Activated naive CD8-positive, alpha-beta T cell treated with anti-CD3 and anti-CD28 coated beads, Interleukin-2, amount 50 U/mL, for 24 hours (primary cell): ENCODE data around the gene DDX60.
A peak's percentile ranks its signal among the peaks of the same experiment; 100 is the strongest.
"Not testable (repeated sequence)": the region's sequence is repeated elsewhere in the genome, so short reads cannot be mapped to it uniquely, and the experiment has no call there.

ENCODE experiments used
- ATAC-seq: fragments of 150-1000 bp; cut with Tn5 transposase; one replicate; pipeline ENCODE4 v1.10.0; 2021
- DNase-seq: peaks from one replicate; pipeline ENCODE4 v3.0.0; 2021
- H3K27ac Mint-ChIP-seq: one replicate; pipeline ENCODE4 v1.8.0; 2021; ENCODE audit warnings: mild to moderate bottlenecking, mixed read lengths
- H3K27me3 Mint-ChIP-seq: one replicate; pipeline ENCODE4 v1.8.0; 2021; ENCODE audit warnings: mixed read lengths
- H3K36me3 Mint-ChIP-seq: one replicate; pipeline ENCODE4 v1.8.0; 2021; ENCODE audit warnings: low read depth, mixed read lengths
- H3K4me1 Mint-ChIP-seq: one replicate; pipeline ENCODE4 v1.8.0; 2021; ENCODE audit warnings: mixed read lengths
- H3K4me3 Mint-ChIP-seq: one replicate; pipeline ENCODE4 v1.8.0; 2021; ENCODE audit warnings: mild to moderate bottlenecking, moderate library complexity, mixed read lengths
- H3K9me3 Mint-ChIP-seq: one replicate; pipeline ENCODE4 v1.8.0; 2021; ENCODE audit warnings: mixed read lengths

The DDX60 gene

DNA sequence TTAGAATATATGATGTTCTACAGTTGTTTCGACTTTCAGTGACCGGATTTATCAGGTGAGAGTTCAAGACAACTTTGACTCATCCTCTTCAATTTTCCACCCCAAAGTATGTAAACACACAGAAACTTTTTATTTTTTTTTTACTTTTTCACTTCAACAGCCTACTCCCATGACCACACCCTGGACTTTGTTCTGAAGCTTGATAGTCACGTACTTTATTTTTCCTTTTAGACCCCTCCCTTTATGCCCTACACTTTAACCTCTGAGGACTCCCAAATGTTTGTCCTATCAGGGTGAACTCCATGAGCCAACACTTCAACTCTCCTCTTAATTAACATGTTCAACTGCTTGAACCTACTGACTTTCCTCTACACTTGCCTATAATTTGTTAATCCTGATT, 2.5 kb upstream of the DDX60 start:
- Mint-ChIP-seq H3K4me1 (peaks cover 29% of the 10 kb centered on the region), H3K9me3 (no peaks in the 10 kb centered on the region), H3K36me3 (no peaks in the 10 kb centered on the region), H3K4me3 (no peak overlapping the region), H3K27me3 (no peaks in the 10 kb centered on the region), H3K27ac (no peak overlapping the region)
- no peak for DNase-seq
- ATAC-seq = no peak

DNA sequence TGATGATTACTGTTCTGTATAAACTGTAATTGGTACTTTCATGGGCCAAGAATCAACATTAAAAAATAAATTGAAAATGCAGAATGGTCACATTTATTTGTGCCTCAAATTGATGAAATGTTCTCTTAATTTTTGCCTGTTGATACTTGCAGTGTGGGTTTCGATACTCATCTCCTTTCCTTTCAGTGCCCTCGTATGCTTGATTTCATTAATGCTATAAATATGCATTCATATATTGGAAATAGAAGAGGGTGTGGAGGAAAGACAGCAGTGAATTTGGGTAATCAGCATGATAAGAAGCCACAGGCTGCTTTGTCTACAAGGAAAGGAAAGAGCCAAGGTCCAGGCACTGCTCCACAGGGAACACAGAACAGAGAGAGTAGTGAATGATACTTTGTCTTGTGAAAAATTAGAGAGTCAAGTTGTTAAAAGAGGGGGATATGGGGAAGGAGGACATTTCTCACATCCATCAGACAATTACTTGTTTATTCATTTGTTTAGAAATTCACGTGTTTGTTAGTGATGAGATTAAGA, 1.0 kb upstream of the DDX60 start:
- Mint-ChIP-seq H3K4me3 (peak overlapping the region; percentile 88), H3K27me3 (no peaks in the 10 kb centered on the region), H3K9me3 (no peaks in the 10 kb centered on the region), H3K36me3 (no peaks in the 10 kb centered on the region), H3K27ac (peak overlapping the region; percentile 90), H3K4me1 (peaks cover 30% of the 10 kb centered on the region)
- DNase-seq (no peak), ATAC-seq (no peak)

DNA sequence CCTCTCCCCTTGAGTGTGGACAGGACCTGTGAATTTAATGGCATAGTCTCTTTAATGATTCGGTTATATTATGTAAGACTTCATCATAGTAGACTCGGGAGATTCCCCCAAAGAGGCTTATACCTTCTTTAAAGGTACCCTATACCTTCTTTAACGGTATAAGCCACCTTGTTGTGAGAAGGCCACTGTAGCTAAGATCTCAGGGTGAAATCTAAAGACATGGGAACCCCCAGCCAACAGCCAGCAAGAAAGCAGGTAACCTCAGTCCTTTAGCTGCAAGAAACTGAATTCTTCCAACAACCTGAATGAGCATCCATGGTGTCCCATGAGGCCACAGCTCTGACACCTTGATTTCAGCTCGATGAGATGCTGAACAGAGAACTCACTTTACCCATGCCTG, 931 bp downstream of the DDX60 start:
- no peak for ATAC-seq
- Mint-ChIP-seq H3K9me3 (no peaks in the 10 kb centered on the region), H3K27me3 (no peaks in the 10 kb centered on the region), H3K4me3 (peak overlapping the region; percentile 88), H3K36me3 (no peaks in the 10 kb centered on the region), H3K4me1 (peaks cover 36% of the 10 kb centered on the region), H3K27ac (peak overlapping the region; percentile 90)
- no peak for DNase-seq

DNA sequence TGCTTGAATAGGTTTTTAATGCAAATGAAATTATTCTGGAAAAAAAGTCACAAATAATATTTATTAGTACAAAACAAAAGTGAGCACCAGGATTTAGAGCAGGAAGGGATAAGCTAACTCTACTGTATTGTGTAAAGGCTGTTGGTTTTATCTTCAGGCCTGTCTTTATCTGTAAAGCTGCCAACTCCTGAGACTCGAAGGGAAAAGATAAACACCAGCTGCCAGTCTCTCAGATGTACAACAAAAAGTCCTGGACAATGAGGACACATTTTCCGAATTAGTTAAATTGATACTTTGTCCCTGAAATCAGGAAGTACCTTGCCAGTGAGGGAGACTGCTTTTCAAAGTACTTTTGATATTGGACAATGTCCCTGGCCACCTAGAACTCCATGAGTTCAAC, 8.8 kb downstream of the DDX60 start:
- Mint-ChIP-seq H3K9me3 (no peaks in the 10 kb centered on the region), H3K27me3 (no peaks in the 10 kb centered on the region), H3K27ac (no peak overlapping the region), H3K4me1 (peaks cover 19% of the 10 kb centered on the region), H3K36me3 (peaks cover 16% of the 10 kb centered on the region), H3K4me3 (no peak overlapping the region)
- ATAC-seq (no peak), DNase-seq (no peak)

DNA sequence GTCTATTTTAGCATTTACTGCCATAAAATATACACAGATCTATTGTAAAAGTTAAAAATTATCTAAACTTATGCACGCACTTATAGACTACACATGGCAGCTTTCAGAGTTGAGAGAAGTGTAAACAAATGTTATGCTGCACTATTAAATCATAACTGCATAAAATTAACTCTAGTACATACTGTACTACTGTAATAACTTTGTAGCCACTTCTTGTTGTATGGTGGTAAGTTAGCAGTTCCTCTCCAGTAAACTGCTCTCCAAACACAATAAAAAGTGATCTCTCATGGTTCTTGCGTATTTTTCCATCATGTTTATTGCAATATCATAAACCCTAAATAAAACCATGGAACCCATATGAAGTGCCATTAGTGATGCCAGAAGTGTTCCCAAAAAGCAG, 9.6 kb downstream of the DDX60 start:
- no peaks in the 10 kb centered on the region for H3K9me3 Mint-ChIP-seq
- no peaks in the 10 kb centered on the region for H3K27me3 Mint-ChIP-seq
- H3K27ac Mint-ChIP-seq = no peak overlapping the region
- DNase-seq (no peak), ATAC-seq (no peak)
- H3K4me1 Mint-ChIP-seq = peaks cover 18% of the 10 kb centered on the region
- H3K4me3 Mint-ChIP-seq = no peak overlapping the region
- peaks cover 19% of the 10 kb centered on the region for H3K36me3 Mint-ChIP-seq

- no peak for DNase-seq
- peak overlapping the region; percentile 45 for H3K4me3 Mint-ChIP-seq
- H3K27me3 Mint-ChIP-seq = no peaks in the 10 kb centered on the region
- H3K9me3 Mint-ChIP-seq = no peaks in the 10 kb centered on the region
- no peak for ATAC-seq
- H3K27ac Mint-ChIP-seq = peak overlapping the region; percentile 53
- H3K36me3 Mint-ChIP-seq = peaks cover 21% of the 10 kb centered on the region
- peaks cover 10% of the 10 kb centered on the region for H3K4me1 Mint-ChIP-seq
These were observed 12.1 kb downstream of the DDX60 start for GRCh38 chr4:168306476-168306875.

DNA sequence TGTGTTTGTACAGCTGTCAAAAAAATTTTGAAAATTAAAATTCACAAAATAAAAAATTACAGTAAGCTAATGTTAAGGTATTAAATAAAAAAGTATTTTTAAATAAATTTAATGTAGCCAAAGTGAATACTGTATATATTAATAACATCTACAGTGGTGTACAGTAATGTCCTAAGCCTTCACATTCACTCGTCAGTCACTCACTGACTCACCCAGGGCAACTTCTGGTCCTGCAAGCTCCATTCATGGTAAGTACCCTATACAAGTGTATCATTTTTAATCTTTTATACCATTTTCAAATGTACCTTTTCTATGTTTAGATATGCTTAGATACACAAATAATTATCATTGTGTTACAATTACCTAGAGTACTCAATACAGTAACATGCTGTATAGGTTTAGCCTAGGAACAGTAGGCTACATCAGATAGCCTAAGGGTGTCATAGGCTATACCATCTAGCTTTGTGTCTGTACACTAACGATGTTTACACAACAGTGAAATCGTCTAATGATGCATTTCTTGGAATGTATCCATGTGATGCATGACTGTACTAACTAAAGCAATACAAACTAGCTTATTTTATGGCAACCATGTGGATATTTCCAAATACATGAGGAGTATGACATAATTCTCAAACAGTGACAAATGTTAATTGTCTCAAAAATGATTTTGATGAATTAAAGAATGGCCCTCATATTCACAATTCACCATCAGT, 13.7 kb downstream of the DDX60 start:
- H3K27me3 Mint-ChIP-seq = no peaks in the 10 kb centered on the region
- peaks cover 14% of the 10 kb centered on the region for H3K4me1 Mint-ChIP-seq
- H3K9me3 Mint-ChIP-seq = no peaks in the 10 kb centered on the region
- peaks cover 21% of the 10 kb centered on the region for H3K36me3 Mint-ChIP-seq
- no peak overlapping the region for H3K4me3 Mint-ChIP-seq
- H3K27ac Mint-ChIP-seq = no peak overlapping the region
- ATAC-seq = no peak
- DNase-seq = no peak

GRCh38 chr4:168303430-168303829, 15.1 kb downstream of the DDX60 start:
- H3K27ac Mint-ChIP-seq, ATAC-seq, H3K9me3 Mint-ChIP-seq, H3K4me3 Mint-ChIP-seq, H3K27me3 Mint-ChIP-seq, DNase-seq: not testable (repeated sequence)
- peaks cover 15% of the 10 kb centered on the region for H3K4me1 Mint-ChIP-seq
- H3K36me3 Mint-ChIP-seq = peaks cover 22% of the 10 kb centered on the region

- H3K36me3 Mint-ChIP-seq = peaks cover 15% of the 10 kb centered on the region
- no peak for ATAC-seq
- H3K27ac Mint-ChIP-seq = no peak overlapping the region
- H3K4me1 Mint-ChIP-seq = no peaks in the 10 kb centered on the region
- no peaks in the 10 kb centered on the region for H3K27me3 Mint-ChIP-seq
- DNase-seq = no peak
- H3K4me3 Mint-ChIP-seq = no peak overlapping the region
- no peaks in the 10 kb centered on the region for H3K9me3 Mint-ChIP-seq
These were observed 25.1 kb downstream of the DDX60 start for GRCh38 chr4:168293386-168293975.

- ATAC-seq = no peak
- Mint-ChIP-seq H3K36me3 (peaks cover 13% of the 10 kb centered on the region), H3K9me3 (no peaks in the 10 kb centered on the region), H3K4me3 (no peak overlapping the region), H3K27me3 (no peaks in the 10 kb centered on the region), H3K4me1 (no peaks in the 10 kb centered on the region), H3K27ac (no peak overlapping the region)
- no peak for DNase-seq
These were observed 27.3 kb downstream of the DDX60 start for GRCh38 chr4:168291242-168291641.

DNA sequence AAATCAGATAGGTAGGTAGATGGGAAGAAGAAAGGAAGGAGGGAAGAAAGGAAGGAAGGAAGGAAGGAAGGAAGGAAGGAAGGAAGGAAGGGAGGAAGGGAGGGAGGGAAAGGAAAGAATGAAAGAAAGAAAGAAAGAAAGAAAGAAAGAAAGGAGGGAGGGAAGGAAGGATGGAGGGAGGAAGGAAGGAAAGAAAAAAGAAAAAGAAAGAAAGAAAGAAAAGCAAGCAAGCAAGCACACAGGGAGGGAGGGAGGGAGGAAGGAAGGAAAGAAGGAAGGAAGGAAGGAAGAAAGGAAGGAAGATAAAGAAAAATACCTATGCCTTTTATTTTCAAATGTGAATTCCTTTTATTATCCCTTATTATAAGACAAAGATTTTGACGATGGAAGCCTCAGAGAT, 32.7 kb downstream of the DDX60 start:
- ATAC-seq, H3K27ac Mint-ChIP-seq, DNase-seq, H3K27me3 Mint-ChIP-seq, H3K9me3 Mint-ChIP-seq, H3K4me3 Mint-ChIP-seq, H3K4me1 Mint-ChIP-seq: not testable (repeated sequence)
- H3K36me3 Mint-ChIP-seq = peaks cover 21% of the 10 kb centered on the region

GRCh38 chr4:168279556-168279955, 39.0 kb downstream of the DDX60 start:
- ATAC-seq = no peak

GRCh38 chr4:168275836-168276235, 42.7 kb downstream of the DDX60 start:
- Mint-ChIP-seq H3K36me3 (peaks cover 56% of the 10 kb centered on the region), H3K27ac (no peak overlapping the region), H3K4me1 (peaks cover 3% of the 10 kb centered on the region), H3K4me3 (no peak overlapping the region), H3K27me3 (no peaks in the 10 kb centered on the region), H3K9me3 (no peaks in the 10 kb centered on the region)
- no peak for DNase-seq
- ATAC-seq = no peak

More at GRCh38 chr4:168279556-168279955, 39.0 kb downstream of the DDX60 start:
- Mint-ChIP-seq H3K4me3 (no peak overlapping the region), H3K36me3 (peaks cover 47% of the 10 kb centered on the region), H3K9me3 (no peaks in the 10 kb centered on the region), H3K4me1 (no peaks in the 10 kb centered on the region), H3K27me3 (no peaks in the 10 kb centered on the region), H3K27ac (no peak overlapping the region)
- no peak for DNase-seq

GRCh38 chr4:168274871-168275270, 43.7 kb downstream of the DDX60 start:
- Mint-ChIP-seq H3K9me3 (no peaks in the 10 kb centered on the region), H3K4me1 (peaks cover 3% of the 10 kb centered on the region), H3K36me3 (peaks cover 53% of the 10 kb centered on the region), H3K4me3 (no peak overlapping the region), H3K27me3 (no peaks in the 10 kb centered on the region), H3K27ac (no peak overlapping the region)
- no peak for DNase-seq
- ATAC-seq = no peak

DNA sequence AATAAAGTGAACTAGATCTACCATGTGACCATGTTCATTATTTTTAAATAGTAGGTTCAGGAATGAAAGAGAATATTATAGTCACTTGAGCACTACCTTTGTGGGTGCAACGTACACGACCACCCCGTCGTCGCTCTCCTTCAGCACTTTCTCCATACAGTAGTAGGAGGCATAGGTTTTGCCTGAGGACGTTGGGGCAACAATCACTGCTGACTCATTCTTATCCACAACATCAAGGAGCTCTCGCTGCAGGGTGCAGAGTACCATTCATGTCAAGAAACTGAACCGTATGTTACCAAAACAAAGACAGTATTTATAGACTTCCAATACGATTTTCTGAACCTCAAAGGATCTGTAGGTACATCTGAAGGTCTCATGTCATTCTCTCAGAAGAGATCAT, 44.7 kb downstream of the DDX60 start:
- no peak for ATAC-seq
- Mint-ChIP-seq H3K4me3 (no peak overlapping the region), H3K9me3 (no peaks in the 10 kb centered on the region), H3K4me1 (peaks cover 3% of the 10 kb centered on the region), H3K27ac (no peak overlapping the region), H3K27me3 (no peaks in the 10 kb centered on the region), H3K36me3 (peaks cover 52% of the 10 kb centered on the region)
- no peak for DNase-seq
